GM13977 (cell line): ENCODE results near the gene SH3GLB2.

Experiments
- DNase-seq: peaks from one replicate; pipeline ENCODE4 v3.0.0; 2012; ENCODE audit warnings: low spot score
- in situ Hi-C: fragments of 300-500 bp; cut with MboI; formaldehyde crosslinking; loops from one replicate; pipeline ENCODE4 v1.12.0; 2022; ENCODE audit warnings: low sequenced_read_pairs, low pct_unique_long_range_greater_than_20kb, mixed read lengths, inconsistent platforms; ENCODE audit not compliant: unreplicated experiment
- TF ChIP-seq, protein P1 (sequence below): IDR thresholded peaks from 2 replicates; pipeline ENCODE4 v1.5.1; 2012; ENCODE audit warnings: mild to moderate bottlenecking, control low read depth; ENCODE audit not compliant: insufficient read depth; ENCODE audit errors: extremely low read depth, missing control alignments

SH3GLB2 gene

DNA sequence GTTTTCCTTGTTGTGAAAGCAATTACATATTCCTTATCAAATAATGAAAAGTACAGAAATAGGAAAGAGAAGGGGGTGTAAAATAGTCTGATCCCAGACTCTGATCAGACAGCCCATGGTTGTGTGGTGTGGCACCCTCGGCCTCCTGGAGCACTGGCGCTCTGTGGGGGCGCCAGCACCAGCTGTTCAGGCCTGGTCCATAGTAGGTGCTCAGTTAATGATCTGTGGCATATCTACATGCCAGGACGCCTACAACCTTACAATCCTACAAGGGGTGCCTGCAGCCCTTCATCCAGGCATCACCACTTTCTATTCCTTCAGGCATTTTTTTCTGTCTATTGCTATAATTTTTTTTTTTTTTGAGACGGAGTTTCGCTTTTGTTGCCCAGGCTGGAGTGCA is 24.9 kb upstream of the SH3GLB2 start:
- no peak for DNase-seq
- in situ Hi-C loops: no loop called here

DNA sequence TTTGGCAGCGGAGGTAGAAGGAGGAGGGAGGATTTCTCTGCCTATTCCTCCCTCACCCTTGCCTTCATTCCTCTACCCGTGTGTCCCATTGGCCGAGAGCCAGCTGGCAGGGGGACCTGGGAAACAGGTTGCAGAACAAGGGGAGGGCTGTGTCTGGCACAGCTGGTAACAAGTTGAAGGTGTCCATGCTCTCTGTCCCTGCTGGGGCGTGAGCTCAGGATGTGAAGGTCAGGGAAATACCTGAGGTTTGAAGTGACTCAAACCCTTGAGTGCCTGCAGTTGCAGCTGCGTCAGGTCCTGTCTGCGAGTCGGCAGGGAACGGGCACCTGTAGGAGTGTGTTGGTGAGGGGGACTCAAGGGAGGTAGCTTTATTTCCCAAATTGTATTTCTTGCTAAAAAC is 24.5 kb upstream of the SH3GLB2 start:
- no peak for DNase-seq
- TF ChIP-seq, protein P1, sequence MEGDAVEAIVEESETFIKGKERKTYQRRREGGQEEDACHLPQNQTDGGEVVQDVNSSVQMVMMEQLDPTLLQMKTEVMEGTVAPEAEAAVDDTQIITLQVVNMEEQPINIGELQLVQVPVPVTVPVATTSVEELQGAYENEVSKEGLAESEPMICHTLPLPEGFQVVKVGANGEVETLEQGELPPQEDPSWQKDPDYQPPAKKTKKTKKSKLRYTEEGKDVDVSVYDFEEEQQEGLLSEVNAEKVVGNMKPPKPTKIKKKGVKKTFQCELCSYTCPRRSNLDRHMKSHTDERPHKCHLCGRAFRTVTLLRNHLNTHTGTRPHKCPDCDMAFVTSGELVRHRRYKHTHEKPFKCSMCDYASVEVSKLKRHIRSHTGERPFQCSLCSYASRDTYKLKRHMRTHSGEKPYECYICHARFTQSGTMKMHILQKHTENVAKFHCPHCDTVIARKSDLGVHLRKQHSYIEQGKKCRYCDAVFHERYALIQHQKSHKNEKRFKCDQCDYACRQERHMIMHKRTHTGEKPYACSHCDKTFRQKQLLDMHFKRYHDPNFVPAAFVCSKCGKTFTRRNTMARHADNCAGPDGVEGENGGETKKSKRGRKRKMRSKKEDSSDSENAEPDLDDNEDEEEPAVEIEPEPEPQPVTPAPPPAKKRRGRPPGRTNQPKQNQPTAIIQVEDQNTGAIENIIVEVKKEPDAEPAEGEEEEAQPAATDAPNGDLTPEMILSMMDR: no peak
- in situ Hi-C loops: no loop called here

More for the DNA sequence above, 24.9 kb upstream of the SH3GLB2 start:
- TF ChIP-seq, protein P1: no peak

DNA sequence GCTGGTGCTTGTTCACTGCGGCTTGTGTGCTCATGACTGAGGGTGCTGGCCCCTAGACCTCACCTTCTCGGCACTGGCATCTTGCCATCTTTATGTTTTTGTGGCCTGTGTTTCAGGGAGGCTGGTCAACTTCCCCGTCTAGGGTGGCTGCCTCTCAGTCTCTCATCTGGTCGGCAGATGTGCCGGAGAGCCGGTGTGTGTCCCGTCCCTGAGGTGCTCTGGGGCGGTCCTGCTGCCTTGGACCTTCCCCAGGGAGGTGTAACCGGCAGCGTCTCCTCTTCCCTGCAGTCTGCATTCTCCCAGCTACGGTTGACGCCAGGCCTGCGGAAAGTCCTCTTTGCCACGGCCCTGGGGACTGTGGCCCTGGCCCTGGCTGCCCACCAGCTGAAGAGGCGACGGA is 13.9 kb upstream of the SH3GLB2 start:
- DNase-seq: no peak
- in situ Hi-C loops: no loop called here
- TF ChIP-seq, protein P1: no peak

DNA sequence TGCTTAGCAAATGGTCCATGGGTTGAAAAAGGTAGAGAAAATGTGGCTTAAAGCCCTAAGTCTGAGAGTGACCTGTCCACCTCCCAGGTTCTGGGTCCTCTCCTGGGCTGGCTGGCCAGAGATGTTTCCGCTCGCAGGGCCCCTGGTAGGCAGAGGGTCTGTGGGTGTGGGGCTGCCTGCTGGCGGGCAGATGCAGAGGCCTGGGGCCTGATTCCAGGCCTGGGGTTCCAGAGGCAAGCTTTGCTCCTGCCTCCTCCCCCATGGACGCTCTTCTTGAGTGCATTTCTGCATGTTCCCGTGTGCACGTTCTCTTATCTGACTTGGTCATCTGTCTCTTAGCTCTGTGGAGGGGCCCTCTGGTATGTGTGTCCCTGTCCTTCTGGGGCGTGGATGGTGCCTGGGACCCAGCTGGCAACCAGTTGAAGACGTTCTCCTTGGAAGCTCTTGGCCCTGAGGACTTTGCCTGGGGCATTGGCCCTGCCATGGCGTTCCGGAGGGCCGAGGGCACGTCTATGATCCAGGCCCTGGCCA is 12.0 kb upstream of the SH3GLB2 start:
- no peak for DNase-seq
- in situ Hi-C loops: no loop called here
- TF ChIP-seq, protein P1: no peak

DNA sequence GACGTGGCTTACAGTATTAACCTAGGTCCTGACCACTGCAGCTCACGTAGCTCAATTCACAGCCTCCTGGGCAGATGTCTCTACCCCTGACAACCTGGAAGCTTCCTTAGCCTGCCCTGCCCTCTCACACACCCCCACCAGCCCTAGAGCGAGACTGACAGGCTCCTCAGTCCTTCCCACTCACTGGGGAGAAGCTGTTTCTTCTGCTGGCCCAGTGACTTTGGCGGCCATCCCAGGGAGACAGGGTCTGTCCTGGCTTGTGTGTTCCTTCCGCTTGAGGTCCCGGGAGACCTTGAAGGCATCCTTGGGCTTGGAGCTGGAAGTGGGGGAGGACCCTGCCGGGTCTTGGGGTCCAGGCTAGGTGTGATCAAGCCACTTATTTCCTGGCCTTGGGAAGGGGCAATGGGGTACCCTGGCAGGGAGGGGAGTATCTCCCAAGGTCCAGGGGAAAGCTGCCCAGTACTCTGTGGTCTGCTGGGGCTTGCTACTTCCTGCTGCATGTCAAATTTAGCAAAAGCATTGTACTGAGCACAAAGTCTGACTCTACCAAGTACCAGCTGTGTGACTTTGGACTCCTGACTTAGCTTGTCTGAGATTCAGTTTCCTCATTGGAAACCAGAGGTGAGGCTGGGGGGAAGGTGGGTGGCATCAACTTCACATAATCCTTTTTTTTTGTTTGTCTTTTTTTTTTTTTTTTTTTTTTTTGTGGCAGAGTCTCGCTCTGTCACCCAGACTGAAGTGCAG is 10.2 kb upstream of the SH3GLB2 start:
- DNase-seq: no peak
- in situ Hi-C loops: no loop called here
- TF ChIP-seq, protein P1: no peak

DNA sequence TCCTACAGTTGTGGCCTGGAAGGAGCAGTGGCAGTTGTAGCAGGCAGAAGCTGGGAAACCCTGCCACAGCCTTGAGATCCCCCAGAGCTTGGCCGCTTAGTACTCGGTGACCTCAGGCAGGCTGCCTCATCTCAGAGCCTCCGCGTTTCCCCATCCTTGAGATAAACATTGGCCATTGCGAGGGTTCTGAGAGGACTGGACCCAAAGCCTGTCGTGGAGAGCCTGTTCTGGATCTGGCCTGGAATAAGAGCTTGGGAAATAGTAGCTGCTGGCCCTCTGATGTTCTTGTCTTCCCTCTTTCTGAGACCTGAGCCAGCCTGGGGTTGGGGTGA is 9.6 kb upstream of the SH3GLB2 start:
- DNase-seq: no peak
- TF ChIP-seq, protein P1: no peak

More for the DNA sequence above, 9.6 kb upstream of the SH3GLB2 start:
- in situ Hi-C loops: no loop called here
